ENCODE measurements around the gene DUOX2. TPM values are rescaled to one million over a fixed set of nuclear protein-coding genes. Genes with fewer than 3 reads are reported as not detected.

DUOX2 gene
- total RNA-seq, 1 donor from 2014 or later: not detected

- Mint-ChIP-seq H3K4me1 (peaks cover 2% of the 10 kb centered on the region), H3K27me3 (ENCODE audit: insufficient read depth, low read depth) (peaks cover 10% of the 10 kb centered on the region), H3K27ac (no peak overlapping the region), H3K4me3 (no peak overlapping the region), H3K36me3 (no peaks in the 10 kb centered on the region), H3K9me3 (no peaks in the 10 kb centered on the region)
- H3K27ac ChIP-seq: no peak overlapping the region
- no peaks in the 10 kb centered on the region for H3K36me3 ChIP-seq
- H2AFZ ChIP-seq (replicated peaks): no peak overlapping the region
- no peaks in the 10 kb centered on the region for H3F3A ChIP-seq (ENCODE audit: low read depth)
- TF ChIP-seq EZH2phosphoT487 (IDR thresholded peaks at IDR 0.05) (no peak), EZH2 (IDR thresholded peaks at IDR 0.05) (no peak)
- TF ChIP-seq, protein P1, sequence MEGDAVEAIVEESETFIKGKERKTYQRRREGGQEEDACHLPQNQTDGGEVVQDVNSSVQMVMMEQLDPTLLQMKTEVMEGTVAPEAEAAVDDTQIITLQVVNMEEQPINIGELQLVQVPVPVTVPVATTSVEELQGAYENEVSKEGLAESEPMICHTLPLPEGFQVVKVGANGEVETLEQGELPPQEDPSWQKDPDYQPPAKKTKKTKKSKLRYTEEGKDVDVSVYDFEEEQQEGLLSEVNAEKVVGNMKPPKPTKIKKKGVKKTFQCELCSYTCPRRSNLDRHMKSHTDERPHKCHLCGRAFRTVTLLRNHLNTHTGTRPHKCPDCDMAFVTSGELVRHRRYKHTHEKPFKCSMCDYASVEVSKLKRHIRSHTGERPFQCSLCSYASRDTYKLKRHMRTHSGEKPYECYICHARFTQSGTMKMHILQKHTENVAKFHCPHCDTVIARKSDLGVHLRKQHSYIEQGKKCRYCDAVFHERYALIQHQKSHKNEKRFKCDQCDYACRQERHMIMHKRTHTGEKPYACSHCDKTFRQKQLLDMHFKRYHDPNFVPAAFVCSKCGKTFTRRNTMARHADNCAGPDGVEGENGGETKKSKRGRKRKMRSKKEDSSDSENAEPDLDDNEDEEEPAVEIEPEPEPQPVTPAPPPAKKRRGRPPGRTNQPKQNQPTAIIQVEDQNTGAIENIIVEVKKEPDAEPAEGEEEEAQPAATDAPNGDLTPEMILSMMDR (IDR thresholded peaks at IDR 0.05): no peak
- peaks cover 7% of the 10 kb centered on the region for H3K4me1 ChIP-seq
- no peak for DNase-seq (ENCODE audit: low spot score)
- no peaks in the 10 kb centered on the region for H3K9me3 ChIP-seq (ENCODE audit: low read depth)
- H3K4me3 ChIP-seq: no peak overlapping the region
- H3K27me3 ChIP-seq: peaks cover 6% of the 10 kb centered on the region
- no peaks in the 10 kb centered on the region for H4K20me1 ChIP-seq (ENCODE audit: low read depth)
- H3K4me2 ChIP-seq: no peak overlapping the region
- H3K79me2 ChIP-seq (ENCODE audit: low read depth): no peaks in the 10 kb centered on the region
- H3K9ac ChIP-seq: no peak overlapping the region
These were observed 32.4 kb upstream of the DUOX2 start for GRCh38 chr15:45146405-45146804.

DNA sequence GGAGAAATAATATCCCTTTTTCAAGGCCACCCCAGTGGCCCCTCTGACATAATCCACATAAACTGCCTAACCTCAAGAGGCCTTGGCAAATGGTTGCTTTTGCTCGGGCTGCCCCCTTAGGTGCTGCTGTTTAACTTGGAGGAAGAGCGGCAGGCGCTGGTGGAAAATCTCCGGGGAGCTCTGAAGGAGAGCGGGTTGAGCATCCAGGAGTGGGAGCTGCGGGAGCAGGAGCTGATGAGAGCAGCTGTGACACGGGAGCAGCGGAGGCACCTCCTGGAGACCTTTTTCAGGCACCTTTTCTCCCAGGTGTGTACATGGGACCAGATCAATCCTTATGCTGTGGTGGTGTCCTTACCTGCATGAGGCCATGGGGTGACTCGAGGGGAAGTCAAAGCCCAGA, 30.8 kb upstream of the DUOX2 start:
- Mint-ChIP-seq H3K27me3 (ENCODE audit: insufficient read depth, low read depth) (peaks cover 10% of the 10 kb centered on the region), H3K9me3 (no peaks in the 10 kb centered on the region), H3K4me3 (no peak overlapping the region), H3K36me3 (no peaks in the 10 kb centered on the region), H3K4me1 (no peaks in the 10 kb centered on the region), H3K27ac (no peak overlapping the region)
- no peaks in the 10 kb centered on the region for H3F3A ChIP-seq (ENCODE audit: low read depth)
- H3K36me3 ChIP-seq: no peaks in the 10 kb centered on the region
- H3K4me1 ChIP-seq: peaks cover 7% of the 10 kb centered on the region
- no peaks in the 10 kb centered on the region for H3K9me3 ChIP-seq (ENCODE audit: low read depth)
- no peak overlapping the region for H3K27ac ChIP-seq
- H3K27me3 ChIP-seq: peaks cover 6% of the 10 kb centered on the region
- TF ChIP-seq EZH2 (IDR thresholded peaks at IDR 0.05): no peak
- TF ChIP-seq, protein P1 (IDR thresholded peaks at IDR 0.05): no peak
- TF ChIP-seq EZH2phosphoT487 (IDR thresholded peaks at IDR 0.05): no peak
- no peak overlapping the region for H3K9ac ChIP-seq
- no peak overlapping the region for H3K4me2 ChIP-seq
- no peaks in the 10 kb centered on the region for H3K79me2 ChIP-seq (ENCODE audit: low read depth)
- DNase-seq (ENCODE audit: low spot score): no peak
- H2AFZ ChIP-seq (replicated peaks): no peak overlapping the region
- no peak overlapping the region for H3K4me3 ChIP-seq
- no peaks in the 10 kb centered on the region for H4K20me1 ChIP-seq (ENCODE audit: low read depth)

GRCh38 chr15:45143946-45144345, 30.0 kb upstream of the DUOX2 start:
- H3K36me3 ChIP-seq: no peaks in the 10 kb centered on the region
- no peaks in the 10 kb centered on the region for H3K4me1 Mint-ChIP-seq

More at GRCh38 chr15:45143946-45144345, 30.0 kb upstream of the DUOX2 start:
- Histone ChIP-seq H3K27ac (no peak overlapping the region), H3K9me3 (ENCODE audit: low read depth) (no peaks in the 10 kb centered on the region), H3K4me1 (peaks cover 1% of the 10 kb centered on the region), H3F3A (ENCODE audit: low read depth) (no peaks in the 10 kb centered on the region), H4K20me1 (ENCODE audit: low read depth) (no peaks in the 10 kb centered on the region), H3K27me3 (peaks cover 6% of the 10 kb centered on the region), H2AFZ (replicated peaks) (no peak overlapping the region), H3K9ac (no peak overlapping the region), H3K4me3 (no peak overlapping the region), H3K79me2 (ENCODE audit: low read depth) (no peaks in the 10 kb centered on the region), H3K4me2 (no peak overlapping the region)
- no peaks in the 10 kb centered on the region for H3K9me3 Mint-ChIP-seq
- TF ChIP-seq EZH2 (IDR thresholded peaks at IDR 0.05): no peak
- no peak for TF ChIP-seq EZH2phosphoT487 (IDR thresholded peaks at IDR 0.05)
- TF ChIP-seq, protein P1 (IDR thresholded peaks at IDR 0.05): no peak
- no peak for DNase-seq (ENCODE audit: low spot score)
- H3K36me3 Mint-ChIP-seq: no peaks in the 10 kb centered on the region
- no peak overlapping the region for H3K4me3 Mint-ChIP-seq
- peaks cover 9% of the 10 kb centered on the region for H3K27me3 Mint-ChIP-seq (ENCODE audit: insufficient read depth, low read depth)
- no peak overlapping the region for H3K27ac Mint-ChIP-seq
